GM18511 (cell line): Measurements from ENCODE around the gene ATXN2L.

ENCODE experiments used
- ATAC-seq: cut with Tn5 transposase; IDR thresholded peaks from one replicate; pipeline ENCODE4 v1.9.1; 2021; ENCODE audit warnings: mild to moderate bottlenecking, moderate library complexity; ENCODE audit not compliant: unreplicated experiment

Gene ATXN2L

DNA sequence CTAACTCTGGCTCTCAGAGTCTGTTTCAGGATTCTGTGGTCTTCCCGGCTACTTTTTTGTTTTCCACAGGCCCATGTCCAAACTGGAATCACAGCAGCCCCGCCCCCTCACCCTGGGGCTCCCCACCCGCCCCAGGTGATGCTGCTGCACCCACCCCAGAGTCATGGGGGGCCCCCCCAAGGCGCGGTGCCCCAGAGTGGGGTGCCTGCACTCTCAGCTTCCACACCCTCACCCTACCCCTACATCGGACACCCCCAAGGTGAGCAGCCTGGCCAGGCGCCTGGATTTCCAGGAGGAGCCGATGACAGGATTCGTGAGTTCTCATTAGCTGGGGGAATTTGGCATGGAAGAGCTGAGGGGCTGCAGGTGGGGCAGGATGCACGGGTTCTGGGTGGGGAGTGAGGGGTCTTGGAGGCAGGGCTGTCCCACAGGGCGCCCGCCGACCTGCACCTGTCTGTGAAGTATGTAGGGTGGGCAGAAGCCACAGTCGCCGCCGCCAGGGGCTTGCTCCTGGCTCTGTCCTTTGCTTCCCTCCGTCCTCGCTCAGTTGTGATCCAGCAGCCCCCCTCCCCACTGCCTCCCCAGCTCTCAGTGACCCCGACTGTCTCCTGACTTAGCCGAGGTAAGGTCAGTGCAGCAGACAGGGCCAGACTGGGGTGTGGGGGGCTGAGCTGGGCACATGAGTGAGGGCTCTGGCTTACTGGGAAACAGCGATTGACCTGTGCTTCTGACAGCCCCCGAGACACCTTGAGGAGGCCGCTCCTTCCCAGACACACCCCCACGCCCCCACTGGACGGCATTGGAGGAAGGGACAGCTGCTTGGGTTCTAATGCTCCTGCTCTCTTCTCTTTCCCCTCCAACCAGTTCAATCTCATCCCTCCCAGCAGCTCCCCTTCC, 13.3 kb downstream of the ATXN2L start:
- no peak for ATAC-seq

DNA sequence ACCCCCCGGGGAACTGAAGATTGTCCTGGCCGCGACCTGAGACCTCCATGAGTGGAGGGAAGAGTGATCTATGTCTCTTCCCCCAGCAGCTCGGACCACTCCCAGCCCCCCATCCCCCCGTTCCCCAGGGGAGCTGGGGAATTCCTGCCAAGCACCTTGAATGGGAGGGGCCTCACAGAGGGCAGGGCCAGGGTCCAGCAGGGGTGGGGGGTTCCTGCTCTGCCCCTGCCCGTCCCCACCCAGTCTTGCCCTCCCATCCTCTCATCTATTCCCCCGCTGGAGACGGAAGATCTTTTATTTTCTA, 13.9 kb downstream of the ATXN2L start:
- ATAC-seq: no peak

DNA sequence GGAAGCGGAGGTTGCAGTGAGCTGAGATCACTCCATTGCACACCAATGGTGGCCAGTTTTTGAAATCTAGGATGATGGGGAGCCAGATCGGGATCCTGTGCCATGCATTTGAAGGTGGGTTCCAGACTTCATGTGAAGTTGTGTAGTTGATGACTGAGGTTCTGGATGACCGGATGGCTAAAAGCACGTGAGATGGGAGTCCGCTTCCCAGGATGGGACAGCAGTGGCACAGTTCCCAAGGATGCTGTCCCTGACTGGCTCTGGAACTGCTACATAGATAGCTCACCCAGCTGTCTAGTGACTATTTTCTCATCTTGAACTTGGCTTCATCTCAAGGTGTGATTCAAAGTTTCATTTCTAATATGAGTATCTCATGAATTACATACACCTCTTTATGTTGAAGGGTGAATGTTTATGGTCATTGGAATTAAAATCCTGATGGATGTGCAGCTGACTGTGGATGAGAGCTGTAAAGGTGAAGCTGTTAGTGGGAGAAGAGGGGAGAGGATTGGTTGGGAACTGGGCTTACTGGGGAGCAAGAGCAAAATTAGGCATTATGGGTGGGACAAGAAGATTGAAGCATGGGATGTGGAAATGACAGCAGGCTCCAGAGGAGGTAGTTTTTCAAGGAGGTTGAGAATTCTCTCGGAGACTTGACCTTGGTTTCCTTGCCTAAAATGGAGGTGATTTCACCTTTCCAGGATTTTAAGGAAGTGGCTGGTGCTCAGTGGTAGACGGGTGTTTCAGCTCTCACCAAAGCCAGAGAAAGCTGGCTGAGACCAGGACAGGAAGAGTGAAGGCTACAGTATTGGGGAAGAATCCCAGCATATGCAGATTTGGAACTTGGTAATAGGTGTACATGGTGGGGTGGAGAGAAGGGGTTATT, 15.1 kb downstream of the ATXN2L start:
- ATAC-seq: no peak

DNA sequence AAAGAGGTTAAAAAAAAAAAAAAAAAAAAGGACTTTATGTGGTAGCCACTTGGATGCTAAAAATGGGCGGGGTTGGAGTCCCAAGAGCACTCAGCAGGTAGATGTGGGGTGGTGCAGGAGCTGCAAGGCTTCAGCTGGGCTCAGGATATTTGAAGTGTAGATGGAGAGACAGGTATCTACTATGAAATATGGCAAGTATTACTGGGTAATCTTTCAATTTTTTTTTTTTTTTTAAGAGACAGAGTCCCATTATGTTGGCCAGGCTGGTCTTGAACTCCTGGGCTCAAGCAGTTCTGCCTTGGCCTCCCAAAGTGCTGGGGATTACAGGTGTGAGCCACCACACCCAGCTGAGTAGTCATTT, 15.7 kb downstream of the ATXN2L start:
- no peak for ATAC-seq

DNA sequence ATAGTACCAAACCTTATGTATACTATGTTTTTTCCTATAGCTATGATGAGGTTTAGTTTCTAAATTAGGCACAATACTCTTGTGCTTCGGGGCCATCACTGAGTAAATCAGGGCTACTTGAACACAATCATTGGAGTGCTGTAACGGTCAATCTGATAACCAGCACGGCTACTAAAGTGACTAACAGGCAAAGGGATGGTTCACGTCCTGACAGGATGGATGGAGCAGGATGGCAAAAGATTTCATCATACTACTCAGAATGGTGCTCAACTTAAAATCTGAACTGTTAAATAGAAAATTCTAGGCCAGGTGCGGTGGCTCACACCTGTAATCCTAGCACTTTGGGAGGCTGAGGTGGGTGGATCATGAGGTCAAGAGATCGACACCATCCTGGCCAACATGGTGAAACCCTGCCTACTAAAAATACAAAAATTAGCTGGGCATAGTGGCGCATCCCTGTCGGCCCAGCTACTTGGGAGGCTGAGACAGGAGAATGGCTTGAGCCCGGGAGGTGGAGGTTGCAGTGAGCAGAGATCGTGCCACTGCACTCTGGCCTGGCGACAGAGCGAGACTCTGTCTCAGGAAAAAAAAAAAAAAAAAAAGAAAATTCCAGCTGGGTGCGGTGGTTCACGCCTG, 16.3 kb downstream of the ATXN2L start:
- no peak for ATAC-seq

DNA sequence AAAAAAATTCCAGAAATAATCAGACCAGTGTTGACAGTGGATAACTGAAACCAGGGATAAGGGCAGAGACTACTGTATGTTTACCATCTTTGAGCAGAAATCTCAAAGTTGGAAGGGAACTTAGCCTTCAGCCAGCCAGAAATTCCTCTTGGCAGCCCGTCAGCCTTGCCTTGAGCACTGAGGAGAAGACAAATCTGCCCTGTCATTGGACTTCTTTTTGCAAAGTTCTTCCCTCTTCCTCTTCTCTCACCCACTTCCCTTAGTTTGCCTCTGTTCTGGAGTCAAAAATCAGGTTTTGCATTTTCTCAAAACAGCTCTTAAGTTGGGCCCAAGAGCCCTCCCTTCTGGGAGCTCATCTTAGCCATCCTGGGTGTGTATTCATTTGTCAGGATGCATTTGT, 17.1 kb downstream of the ATXN2L start:
- no peak for ATAC-seq

DNA sequence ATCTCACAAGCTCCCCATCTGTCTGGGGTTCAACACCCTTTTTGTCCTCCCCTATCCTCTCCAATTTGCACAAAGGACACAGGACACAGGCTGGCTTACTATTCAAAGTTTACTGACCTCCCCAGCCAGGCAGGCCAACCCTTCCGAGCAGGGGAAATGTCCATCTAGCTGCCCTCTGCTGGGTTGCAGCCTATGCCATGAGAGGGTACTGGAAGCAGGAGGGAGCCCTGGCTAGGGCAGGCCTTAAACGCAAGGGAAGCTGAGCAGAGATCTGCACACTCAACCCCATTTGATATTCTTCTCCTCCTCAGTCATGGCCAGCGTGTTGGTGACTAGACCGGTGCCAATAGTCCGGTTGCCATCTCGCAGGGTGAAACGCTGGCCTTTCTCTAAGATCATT, 19.9 kb downstream of the ATXN2L start:
- ATAC-seq: no peak

DNA sequence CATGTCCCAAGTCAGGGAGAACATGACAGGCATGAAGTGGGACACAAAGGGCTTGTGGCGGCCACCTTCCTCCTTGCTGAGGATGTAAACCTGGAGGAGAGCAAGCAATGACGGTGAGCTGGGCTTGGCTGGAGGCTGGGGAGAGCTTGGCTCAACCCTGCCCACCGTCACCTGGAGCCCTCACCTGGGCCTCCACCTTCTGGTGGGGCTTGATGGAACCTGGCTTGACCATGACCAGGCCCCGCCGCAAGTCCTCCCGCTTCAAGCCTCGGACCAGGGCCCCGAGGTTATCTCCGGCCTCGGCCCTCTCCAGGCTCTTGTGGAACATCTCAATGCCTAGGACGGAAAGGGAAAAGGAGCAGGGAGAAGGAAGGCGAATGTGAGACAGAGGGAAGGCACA, 21.0 kb downstream of the ATXN2L start:
- no peak for ATAC-seq

DNA sequence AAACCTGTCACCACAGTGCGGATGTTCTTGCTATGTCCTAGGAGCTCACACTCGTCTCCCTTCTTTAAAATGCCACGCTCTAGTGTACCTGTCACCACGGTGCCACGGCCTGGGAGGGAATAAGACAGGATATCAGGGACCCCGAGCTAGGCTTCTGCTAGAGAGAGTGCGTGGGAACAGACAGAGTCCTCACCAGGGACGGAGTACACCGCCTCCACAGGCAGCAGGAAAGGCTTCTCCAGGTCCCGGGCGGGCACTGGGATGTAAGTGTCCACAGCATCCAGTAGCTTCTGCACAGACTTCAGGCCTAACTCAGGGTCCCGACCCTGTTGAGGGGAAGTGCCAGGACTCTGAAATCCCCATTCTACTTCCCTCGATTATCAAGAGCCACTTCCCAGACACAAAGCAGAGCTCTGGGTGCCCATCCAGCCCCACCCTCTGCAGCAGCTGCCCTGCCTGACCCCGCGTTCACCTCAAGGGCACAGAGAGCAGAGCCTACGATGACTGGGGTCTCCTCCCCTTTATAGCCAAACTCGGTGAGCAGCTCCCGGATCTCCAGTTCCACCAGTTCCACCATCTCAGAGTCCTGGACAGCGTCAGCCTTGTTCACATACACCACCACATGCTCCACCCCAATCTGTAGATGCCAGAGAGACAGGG, 21.6 kb downstream of the ATXN2L start:
- ATAC-seq: no peak

DNA sequence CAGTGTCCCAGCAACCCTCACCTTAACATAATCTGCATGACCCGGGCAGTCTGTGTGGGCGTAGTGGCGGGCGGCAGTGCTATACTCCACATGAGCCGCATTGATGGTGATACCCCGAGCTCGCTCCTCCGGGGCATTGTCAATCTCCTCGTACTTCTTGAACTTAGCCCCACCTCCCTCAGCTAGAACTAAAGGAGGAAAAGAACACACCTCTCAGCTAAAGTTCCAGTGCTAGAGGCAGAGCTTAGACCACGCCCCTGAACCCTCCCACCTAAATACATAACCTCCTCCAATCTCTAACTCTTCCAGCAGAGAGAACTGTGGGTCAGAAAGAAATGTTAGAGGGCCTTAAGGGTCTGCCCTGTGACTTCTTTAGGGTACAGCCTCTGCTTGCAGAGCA, 22.5 kb downstream of the ATXN2L start:
- no peak for ATAC-seq

DNA sequence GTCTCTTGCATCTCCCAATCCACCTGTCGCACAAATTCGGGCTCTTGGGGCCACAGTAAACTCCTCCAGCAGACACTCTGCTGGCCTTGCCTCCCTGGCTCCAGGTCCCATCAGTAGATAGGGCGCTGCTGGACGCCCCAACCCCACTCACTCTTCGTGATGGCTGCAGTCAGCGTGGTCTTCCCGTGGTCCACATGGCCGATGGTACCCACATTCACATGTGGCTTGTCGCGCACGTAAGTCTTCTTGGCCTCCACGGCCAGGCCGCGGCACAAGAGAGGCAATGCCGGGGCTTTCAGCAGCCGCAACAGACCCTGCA, 22.9 kb downstream of the ATXN2L start:
- ATAC-seq: peak; percentile 3

DNA sequence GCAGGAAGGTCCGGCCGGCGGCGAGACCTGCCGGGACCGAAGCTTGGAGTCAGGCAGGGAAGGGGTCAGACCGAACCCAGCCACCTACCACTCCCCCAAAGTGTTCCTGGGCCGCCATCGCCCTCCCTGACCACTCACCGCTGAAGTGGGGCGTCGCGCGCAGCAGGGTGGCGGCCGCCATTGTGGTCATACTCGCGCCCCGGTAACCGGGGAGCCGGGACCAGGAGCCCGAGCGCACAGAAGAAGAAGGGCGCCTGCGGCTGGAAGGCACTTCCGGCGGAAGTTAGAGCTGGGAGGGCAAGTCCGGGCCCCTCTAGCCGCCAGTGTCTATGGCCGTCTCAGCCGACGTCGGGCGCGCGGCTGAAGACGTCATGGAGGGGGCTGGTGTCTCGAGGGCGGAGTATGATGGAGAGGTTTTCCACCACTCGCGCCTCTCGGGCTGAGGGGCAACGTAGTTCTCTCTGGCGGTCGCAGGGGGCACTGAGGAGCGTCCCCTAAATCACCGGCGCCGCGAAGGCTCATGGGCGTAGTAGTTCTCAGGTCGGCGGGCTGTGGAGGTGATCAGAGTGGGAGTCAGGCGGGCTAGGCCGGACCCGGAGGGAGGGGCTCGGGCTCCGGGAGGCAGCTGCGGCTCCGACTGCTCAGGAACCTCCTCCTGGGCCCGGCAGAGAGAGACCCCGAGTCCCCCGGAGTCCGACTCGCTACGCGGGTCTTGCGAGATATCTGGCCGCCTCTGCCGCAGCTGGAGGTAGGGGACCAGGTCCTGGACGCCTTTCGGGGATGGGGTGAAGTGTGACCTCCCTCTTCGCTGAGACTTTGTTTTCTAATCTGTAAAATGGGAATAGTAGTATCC, 23.5 kb downstream of the ATXN2L start, which contains the start of gene TUFM:
Gene TUFM (minus strand): TSS at position 269 of the 853 bp plus-strand sequence. CDS start 79 bp downstream, at position 190.
- ATAC-seq: peak; percentile 94

DNA sequence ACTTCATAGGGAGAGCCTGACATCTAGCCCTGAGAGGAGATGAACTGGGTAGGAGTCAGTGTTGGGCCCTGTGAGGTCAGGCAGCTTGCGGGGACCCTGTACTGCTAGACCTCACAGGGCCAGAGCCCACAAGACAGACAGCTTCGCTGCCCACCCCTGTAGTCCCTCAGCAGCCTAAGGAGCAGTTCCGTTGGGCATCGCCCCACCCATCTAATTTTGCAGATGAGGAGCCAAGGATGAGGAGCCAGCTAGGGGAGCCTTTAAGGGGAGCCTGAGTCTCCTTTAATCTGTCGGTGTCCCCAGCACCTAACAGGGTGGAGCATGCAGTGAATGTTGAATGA, 24.1 kb downstream of the ATXN2L start:
- peak; percentile 9 for ATAC-seq

DNA sequence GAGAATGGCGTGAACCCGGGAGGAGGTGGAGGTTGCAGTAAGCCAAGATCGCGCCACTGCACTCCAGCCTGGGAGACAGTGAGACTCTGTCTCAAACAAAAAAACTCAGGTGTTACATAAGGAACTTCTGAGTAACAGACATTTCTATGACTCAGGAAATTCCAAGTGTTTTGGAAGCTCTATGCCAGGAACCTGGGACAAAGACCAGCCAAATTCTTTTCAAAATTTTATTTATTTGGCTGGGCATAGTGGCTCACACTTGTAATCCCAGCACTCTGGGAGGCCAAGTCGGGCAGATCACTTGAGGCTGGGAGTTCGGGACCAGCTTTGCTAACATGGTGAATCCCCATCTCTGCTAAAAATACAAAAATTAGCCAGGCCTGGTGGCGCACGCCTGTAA, 35.6 kb downstream of the ATXN2L start:
- ATAC-seq: no peak

DNA sequence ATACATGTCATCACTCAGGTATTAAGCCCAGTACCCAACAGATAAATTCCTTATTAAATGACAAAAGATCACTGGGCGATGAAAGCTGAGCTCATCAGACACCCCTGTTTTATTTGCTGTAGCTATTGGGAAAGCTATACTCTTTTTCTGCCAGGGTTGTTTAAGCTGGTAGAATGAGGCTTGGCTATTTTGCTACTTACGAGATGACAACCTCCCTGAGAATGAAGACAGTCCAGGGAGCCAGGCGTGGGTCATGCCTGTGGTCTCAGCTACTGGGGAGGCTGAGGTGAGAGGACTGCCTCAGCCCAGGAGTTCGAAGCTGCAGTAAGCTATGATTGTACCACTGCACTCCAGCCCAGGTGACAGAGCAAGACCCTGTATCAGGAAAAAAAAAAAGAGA, 36.5 kb downstream of the ATXN2L start:
- no peak for ATAC-seq

DNA sequence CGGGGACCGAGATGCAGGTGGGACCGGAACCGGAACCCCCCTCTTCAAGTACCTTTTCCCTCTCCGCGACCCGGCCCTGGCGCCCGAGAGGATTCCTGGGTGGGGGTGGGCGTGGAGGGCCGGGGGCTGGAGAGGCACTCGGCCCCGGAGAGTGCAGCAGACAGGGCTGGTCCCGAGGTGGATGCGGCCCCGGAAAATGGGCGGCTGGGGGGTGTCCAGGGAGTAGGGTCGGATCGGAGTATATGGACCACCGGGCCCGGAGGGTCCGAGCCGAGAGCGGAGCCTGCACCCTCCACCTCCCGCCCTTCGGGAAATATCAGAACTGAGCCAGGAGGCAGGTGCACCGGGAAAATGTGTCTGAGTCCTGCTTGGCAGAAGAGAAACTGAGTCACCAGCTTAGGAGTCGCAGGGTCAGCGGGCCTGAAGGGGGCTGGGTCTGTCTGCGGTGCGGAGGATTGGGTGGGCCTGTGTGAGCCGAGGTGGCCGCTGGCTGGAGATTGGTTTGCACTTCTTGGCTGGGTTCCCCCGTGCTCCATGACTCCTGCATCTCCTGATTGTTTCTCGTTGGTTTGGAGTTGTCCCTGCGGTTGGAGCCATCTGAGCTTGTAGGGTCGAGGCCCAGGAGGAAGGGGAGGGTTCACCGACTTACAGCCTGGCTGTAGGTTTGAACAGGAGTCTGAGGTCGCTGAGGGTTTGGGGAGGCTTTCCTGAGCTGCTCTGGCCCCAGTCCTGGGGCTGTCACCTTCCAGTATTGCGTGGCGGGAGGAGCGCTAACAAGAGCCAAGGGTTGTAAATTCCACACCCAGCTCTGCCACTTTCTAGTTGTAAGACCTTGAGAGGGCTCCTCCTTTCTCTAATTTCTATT, 41.4 kb downstream of the ATXN2L start:
- ATAC-seq: peak; percentile 6

DNA sequence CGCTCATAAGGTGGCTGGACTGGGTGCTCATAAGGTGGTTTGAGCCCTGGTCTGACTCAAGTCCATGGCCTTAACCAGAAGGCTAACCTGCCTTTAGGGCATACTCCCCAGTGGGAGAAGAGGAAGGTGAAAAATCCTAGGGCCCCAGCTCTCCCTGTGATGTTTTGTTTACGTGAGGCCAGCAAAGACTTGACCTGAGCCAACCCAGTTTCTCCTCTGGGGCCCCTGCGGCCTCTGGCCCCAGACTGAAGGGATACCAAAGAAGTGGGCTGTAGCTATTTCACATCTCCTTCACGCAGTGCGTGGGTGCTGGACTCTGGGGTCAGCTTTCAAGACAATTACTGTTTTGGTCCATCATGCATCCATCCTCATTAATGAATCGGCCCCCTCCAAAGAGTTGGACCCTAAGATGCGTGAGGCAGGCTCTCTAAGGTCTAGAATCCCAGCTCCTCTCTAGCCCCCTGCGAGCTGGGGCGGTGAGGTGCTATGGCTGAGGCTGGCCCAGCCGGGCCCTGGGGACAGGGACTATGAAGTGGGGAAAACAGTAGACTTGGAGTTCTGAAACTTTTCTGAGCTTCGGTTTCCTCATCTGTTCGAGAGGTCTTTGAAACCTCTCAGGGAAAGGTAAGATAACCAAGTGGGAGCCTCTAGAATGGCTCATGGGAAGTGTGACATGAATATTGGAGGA, 42.3 kb downstream of the ATXN2L start:
- no peak for ATAC-seq

DNA sequence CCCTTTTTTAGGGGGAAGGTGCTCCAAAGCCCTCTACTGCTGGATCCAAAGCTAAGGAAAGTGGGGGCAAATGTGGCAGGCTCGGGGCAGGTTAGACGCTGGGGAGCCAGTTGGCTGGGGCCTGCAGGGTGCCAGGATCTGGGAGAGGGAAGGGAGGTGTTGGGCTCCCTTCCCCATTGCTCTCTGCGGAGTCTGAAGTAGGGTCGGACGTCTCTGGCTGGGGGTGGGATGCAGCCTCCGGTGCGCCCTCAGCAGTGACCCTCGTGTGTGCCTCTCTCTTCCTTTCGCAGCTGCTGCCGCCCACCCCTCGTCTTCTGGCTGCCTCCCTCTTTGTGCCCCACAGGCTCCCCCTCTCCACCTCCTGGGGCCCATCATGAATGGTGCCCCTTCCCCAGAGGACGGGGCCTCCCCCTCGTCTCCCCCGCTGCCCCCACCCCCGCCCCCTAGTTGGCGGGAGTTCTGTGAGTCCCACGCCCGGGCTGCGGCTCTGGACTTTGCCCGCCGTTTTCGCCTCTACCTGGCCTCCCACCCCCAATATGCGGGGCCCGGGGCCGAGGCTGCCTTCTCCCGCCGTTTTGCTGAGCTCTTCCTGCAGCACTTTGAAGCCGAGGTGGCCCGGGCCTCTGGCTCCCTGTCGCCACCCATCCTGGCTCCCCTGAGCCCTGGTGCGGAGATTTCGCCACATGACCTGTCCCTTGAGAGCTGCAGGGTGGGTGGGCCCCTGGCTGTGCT, 43.1 kb downstream of the ATXN2L start:
- ATAC-seq: no peak
